Endodermal cell (in vitro differentiated cells): ENCODE data around the gene PSMB5. TPM values are rescaled to one million over a fixed set of nuclear protein-coding genes. Genes with fewer than 3 reads are reported as not detected.

Experiments used
- DNase-seq: peaks from one replicate; pipeline ENCODE4 v3.0.0-alpha.2; 2017
- H3K27ac ChIP-seq: 2 replicates; pipeline ENCODE4 v1.5.1; 2013; ENCODE audit warnings: mild to moderate bottlenecking, low read depth, low read length, moderate library complexity
- H3K27me3 ChIP-seq: 2 replicates; pipeline ENCODE4 v1.6.1; 2013; ENCODE audit warnings: mild to moderate bottlenecking, low read length, moderate library complexity; ENCODE audit not compliant: insufficient read depth, control insufficient read depth, poor library complexity, severe bottlenecking
- H3K36me3 ChIP-seq: 2 replicates; pipeline ENCODE4 v1.7.0; 2013; ENCODE audit warnings: mild to moderate bottlenecking, low read length, moderate library complexity; ENCODE audit not compliant: control insufficient read depth, insufficient read depth
- H3K4me1 ChIP-seq: one replicate; pipeline ENCODE4 v1.7.0; 2013; ENCODE audit warnings: low read length; ENCODE audit not compliant: control insufficient read depth, insufficient read depth
- H3K4me3 ChIP-seq: 2 replicates; pipeline ENCODE4 v1.5.1; 2013; ENCODE audit warnings: mild to moderate bottlenecking, low read length, moderate library complexity
- H3K9ac ChIP-seq: 2 replicates; pipeline ENCODE4 v1.6.1; 2013; ENCODE audit warnings: mild to moderate bottlenecking, low read length, moderate library complexity; ENCODE audit not compliant: poor library complexity, severe bottlenecking; ENCODE audit errors: extremely low read depth
- H3K9me3 ChIP-seq: 2 replicates; pipeline ENCODE4 v1.6.1; 2013; ENCODE audit warnings: mild to moderate bottlenecking, low read length, moderate library complexity; ENCODE audit not compliant: control insufficient read depth
- H3K27ac Mint-ChIP-seq: 2 replicates; pipeline ENCODE4 v1.8.0; 2020; ENCODE audit warnings: mixed read lengths
- H3K27me3 Mint-ChIP-seq: 2 replicates; pipeline ENCODE4 v1.8.0; 2021; ENCODE audit warnings: mild to moderate bottlenecking, mixed read lengths; ENCODE audit not compliant: insufficient read depth
- H3K36me3 Mint-ChIP-seq: 2 replicates; pipeline ENCODE4 v1.8.0; 2020; ENCODE audit warnings: low read depth, mixed read lengths
- H3K4me1 Mint-ChIP-seq: 2 replicates; pipeline ENCODE4 v1.8.0; 2020; ENCODE audit warnings: mixed read lengths
- H3K4me3 Mint-ChIP-seq: 2 replicates; pipeline ENCODE4 v1.8.0; 2020; ENCODE audit warnings: mild to moderate bottlenecking, moderate library complexity, mixed read lengths
- H3K9me3 Mint-ChIP-seq: 2 replicates; pipeline ENCODE4 v1.8.0; 2020; ENCODE audit warnings: mild to moderate bottlenecking, mixed read lengths
- CTCF ChIP-seq: fragments of 200-600 bp; sonication (generic); conservative IDR thresholded peaks from 2 replicates; pipeline ENCODE4 v1.5.0; 2021; ENCODE audit warnings: antibody characterized with exemption, mild to moderate bottlenecking
- WGBS, 2 experiments: methylation state at CpG; one replicate each; pipeline versions ENCODE4 v1.1.5 to v1.1.7; 2013; ENCODE audit warnings: missing lambda C conversion rate in 2 of 2, mixed read lengths in 1 of 2; ENCODE audit not compliant: insufficient coverage in 1 of 2, insufficient read length in 1 of 2; 5-methylcytosine and 5-hydroxymethylcytosine counted together
- total RNA-seq, 2 donors: library from RNA; stranded (reverse); fragmentation: NEBNext Ultra II Directional in 1 of 2; extraction: Animal tissue kit (Norgen Biotek cat#: 25700) in 1 of 2; gene quantifications; 2 replicates in 1 of 2; 3 replicates in 1 of 2; pipeline ENCODE4 v1.2.1, GENCODE V29; 2021

PSMB5 gene
- total RNA-seq, 2 donors from 2014 or later = 227 to 257 TPM

GRCh38 chr14:23013054-23013748 is 21.5 kb downstream of the PSMB5 start:
- Mint-ChIP-seq H3K4me3 (no peak overlapping the region), H3K4me1 (peaks cover 7% of the 10 kb centered on the region), H3K36me3 (no peaks in the 10 kb centered on the region), H3K27ac (peak overlapping the region; percentile 1), H3K9me3 (peaks cover 3% of the 10 kb centered on the region), H3K27me3 (no peaks in the 10 kb centered on the region)
- WGBS, 2 experiments = 83 to 85% methylated on average over 4 to 6 of the region's 6 CpGs
- no peak overlapping the region for H3K9ac ChIP-seq
- H3K9me3 ChIP-seq = no peaks in the 10 kb centered on the region
- no peak overlapping the region for H3K27ac ChIP-seq
- H3K4me3 ChIP-seq = no peak overlapping the region
- no peaks in the 10 kb centered on the region for H3K36me3 ChIP-seq
- H3K27me3 ChIP-seq = no peaks in the 10 kb centered on the region
- TF ChIP-seq CTCF = no peak
- no peaks in the 10 kb centered on the region for H3K4me1 ChIP-seq
- DNase-seq = no peak

GRCh38 chr14:23009939-23010726 is 24.6 kb downstream of the PSMB5 start, which contains the start of gene C14orf93:
Gene C14orf93, minus strand, starts transcription at chr14:23010143. Its CDS starts 11,120 bp downstream, at chr14:22999023.
- peaks cover 3% of the 10 kb centered on the region for H3K9me3 Mint-ChIP-seq
- Histone ChIP-seq H3K36me3 (no peaks in the 10 kb centered on the region), H3K4me1 (peaks cover 4% of the 10 kb centered on the region), H3K9ac (no peak within 1 kb of the TSS), H3K9me3 (no peaks in the 10 kb centered on the region), H3K4me3 (peak within 1 kb of the TSS; percentile 74), H3K27me3 (no peaks in the 10 kb centered on the region), H3K27ac (peak within 1 kb of the TSS; percentile 30)
- H3K4me3 Mint-ChIP-seq = peak within 1 kb of the TSS; percentile 59
- TF ChIP-seq CTCF = no peak
- WGBS, 2 experiments = 14 to 46% methylated on average over 10 to 40 of the region's 40 CpGs
- no peaks in the 10 kb centered on the region for H3K36me3 Mint-ChIP-seq
- no peaks in the 10 kb centered on the region for H3K27me3 Mint-ChIP-seq
- peaks cover 18% of the 10 kb centered on the region for H3K4me1 Mint-ChIP-seq
- DNase-seq = peak; percentile 88
- H3K27ac Mint-ChIP-seq = peak within 1 kb of the TSS; percentile 81

GRCh38 chr14:23009483-23009938 is 25.2 kb downstream of the PSMB5 start:
- no peaks in the 10 kb centered on the region for H3K36me3 ChIP-seq
- Mint-ChIP-seq H3K4me3 (peak overlapping the region; percentile 59), H3K36me3 (no peaks in the 10 kb centered on the region), H3K9me3 (peaks cover 3% of the 10 kb centered on the region), H3K27ac (peak overlapping the region; percentile 71), H3K27me3 (no peaks in the 10 kb centered on the region), H3K4me1 (peaks cover 22% of the 10 kb centered on the region)
- no peak for TF ChIP-seq CTCF
- 54 to 63% methylated on average over 6 to 8 of the region's 8 CpGs for WGBS, 2 experiments
- H3K27ac ChIP-seq = no peak overlapping the region
- H3K9ac ChIP-seq = no peak overlapping the region
- peaks cover 4% of the 10 kb centered on the region for H3K4me1 ChIP-seq
- peak overlapping the region; percentile 74 for H3K4me3 ChIP-seq
- DNase-seq = no peak
- H3K27me3 ChIP-seq = no peaks in the 10 kb centered on the region
- no peaks in the 10 kb centered on the region for H3K9me3 ChIP-seq
